ENCODE data around the gene TNFRSF21.

TNFRSF21 gene

GRCh38 chr6:47258724-47259347 is 50.9 kb downstream of the TNFRSF21 start:
- DNase-seq (ENCODE audit: low spot score), result no peak
- TF ChIP-seq CTCF (IDR thresholded peaks at IDR 0.05; ENCODE audit: borderline replicate concordance, control extremely low read depth, extremely low read depth, insufficient read depth, missing control alignments), result no peak
- in situ Hi-C loops (cut with MboI; ENCODE audit: low sequenced_read_pairs, unreplicated experiment), result no loop called here

GRCh38 chr6:47256981-47257730 is 52.5 kb downstream of the TNFRSF21 start:
- DNase-seq (ENCODE audit: low spot score), result no peak
- TF ChIP-seq CTCF (IDR thresholded peaks at IDR 0.05; ENCODE audit: borderline replicate concordance, control extremely low read depth, extremely low read depth, insufficient read depth, missing control alignments), result no peak
- in situ Hi-C loops (cut with MboI; ENCODE audit: low sequenced_read_pairs, unreplicated experiment), result no loop called here

GRCh38 chr6:47256361-47256760 is 53.3 kb downstream of the TNFRSF21 start:
- no peak for DNase-seq (ENCODE audit: low spot score)
- in situ Hi-C loops (cut with MboI; ENCODE audit: low sequenced_read_pairs, unreplicated experiment), result no loop called here
- TF ChIP-seq CTCF (IDR thresholded peaks at IDR 0.05; ENCODE audit: borderline replicate concordance, control extremely low read depth, extremely low read depth, insufficient read depth, missing control alignments), result no peak

- TF ChIP-seq CTCF (IDR thresholded peaks at IDR 0.05; ENCODE audit: borderline replicate concordance, control extremely low read depth, extremely low read depth, insufficient read depth, missing control alignments), result no peak
- in situ Hi-C loops (cut with MboI; ENCODE audit: low sequenced_read_pairs, unreplicated experiment), result no loop called here
- no peak for DNase-seq (ENCODE audit: low spot score)
Measured at GRCh38 chr6:47254906-47255305, 54.8 kb downstream of the TNFRSF21 start.

- TF ChIP-seq CTCF (IDR thresholded peaks at IDR 0.05; ENCODE audit: borderline replicate concordance, control extremely low read depth, extremely low read depth, insufficient read depth, missing control alignments), result no peak
- in situ Hi-C loops (cut with MboI; ENCODE audit: low sequenced_read_pairs, unreplicated experiment), result no loop called here
- DNase-seq (ENCODE audit: low spot score), result no peak
Measured at GRCh38 chr6:47254051-47254450, 55.7 kb downstream of the TNFRSF21 start.

GRCh38 chr6:47253136-47253535 is 56.6 kb downstream of the TNFRSF21 start:
- no peak for TF ChIP-seq CTCF (IDR thresholded peaks at IDR 0.05; ENCODE audit: borderline replicate concordance, control extremely low read depth, extremely low read depth, insufficient read depth, missing control alignments)
- DNase-seq (ENCODE audit: low spot score), result no peak
- in situ Hi-C loops (cut with MboI; ENCODE audit: low sequenced_read_pairs, unreplicated experiment), result no loop called here

Data from GM13976 (cell line).